WTC11 (cell line): Measurements from ENCODE around the gene POMGNT2. TPM values are rescaled to one million over a fixed set of nuclear protein-coding genes. Genes with fewer than 3 reads are reported as not detected.

Experiments used
- ATAC-seq: fragments of 200-7000 bp; cut with Tn5 transposase; 2 replicates; pipeline ENCODE4 v1.10.0; 2021; ENCODE audit warnings: mild to moderate bottlenecking, moderate library complexity
- CTCF ChIA-PET: fragments of 300-600 bp; sonication (Branson Sonifier 250); formaldehyde crosslinking; loops from one replicate; lab custom pipeline; 2021; ENCODE audit warnings: antibody characterized with exemption; lab: Charles Lee
- POLR2A ChIA-PET: fragments of 350-600 bp; sonication (Branson Sonifier 250); formaldehyde crosslinking; loops from one replicate; lab custom pipeline; 2021; ENCODE audit warnings: antibody characterized with exemption; lab: Charles Lee
- DNase-seq: peaks from one replicate; pipeline ENCODE4 v3.0.0; 2021; ENCODE audit warnings: low spot score
- H3K27ac Mint-ChIP-seq: 2 replicates; pipeline ENCODE4 v1.8.0; 2021; ENCODE audit warnings: mixed read lengths
- H3K27me3 Mint-ChIP-seq: 2 replicates; pipeline ENCODE4 v1.8.0; 2021; ENCODE audit warnings: low read depth, mild to moderate bottlenecking, moderate library complexity, mixed read lengths
- H3K36me3 Mint-ChIP-seq: 2 replicates; pipeline ENCODE4 v1.8.0; 2021; ENCODE audit warnings: mixed read lengths
- H3K4me1 Mint-ChIP-seq: 2 replicates; pipeline ENCODE4 v1.8.0; 2022; ENCODE audit warnings: mixed read lengths
- H3K4me3 Mint-ChIP-seq: 2 replicates; pipeline ENCODE4 v1.8.0; 2021; ENCODE audit warnings: mild to moderate bottlenecking, moderate library complexity, mixed read lengths
- H3K9me3 Mint-ChIP-seq: 2 replicates; pipeline ENCODE4 v1.8.0; 2021; ENCODE audit warnings: mixed read lengths
- CREB1 ChIP-seq: sonication (generic); formaldehyde crosslinking; IDR thresholded peaks from 2 replicates; pipeline ENCODE4 v1.8.0; 2023; ENCODE audit warnings: mild to moderate bottlenecking, missing genetic modification reagents
- E2F4 ChIP-seq: sonication (generic); formaldehyde crosslinking; IDR thresholded peaks from 2 replicates; pipeline ENCODE4 v1.8.1; 2022; ENCODE audit warnings: low read depth, mild to moderate bottlenecking, moderate library complexity, missing genetic modification reagents, borderline replicate concordance
- ERG ChIP-seq: fragments of 250-450 bp; sonication (Bioruptor Pico); IDR thresholded peaks from 2 replicates; pipeline ENCODE4 v1.8.0; 2021; ENCODE audit warnings: mild to moderate bottlenecking
- ETV6 ChIP-seq: sonication (generic); formaldehyde crosslinking; IDR thresholded peaks from 2 replicates; pipeline ENCODE4 v1.8.1; 2022; ENCODE audit warnings: mild to moderate bottlenecking, missing genetic modification reagents
- JAZF1 ChIP-seq: fragments of 250-450 bp; sonication (Bioruptor Pico); IDR thresholded peaks from 2 replicates; pipeline ENCODE4 v1.9.0; 2021; ENCODE audit warnings: moderate library complexity, mild to moderate bottlenecking, inconsistent platforms
- KAT7 ChIP-seq: sonication (generic); formaldehyde crosslinking; IDR thresholded peaks from 2 replicates; pipeline ENCODE4 v1.8.1; 2023; ENCODE audit warnings: missing genetic modification reagents, mild to moderate bottlenecking, borderline replicate concordance
- NR2C2 ChIP-seq: sonication (generic); formaldehyde crosslinking; IDR thresholded peaks from 2 replicates; pipeline ENCODE4 v1.8.0; 2022; ENCODE audit warnings: mild to moderate bottlenecking, missing genetic modification reagents
- TCF7 ChIP-seq: sonication (generic); formaldehyde crosslinking; IDR thresholded peaks from 2 replicates; pipeline ENCODE4 v1.8.0; 2022; ENCODE audit warnings: mild to moderate bottlenecking, low read depth, missing genetic modification reagents, moderate library complexity
- TEAD1 ChIP-seq: sonication (generic); formaldehyde crosslinking; IDR thresholded peaks from 2 replicates; pipeline ENCODE4 v1.8.0; 2022; ENCODE audit warnings: mild to moderate bottlenecking, missing genetic modification reagents
- TEAD4 ChIP-seq: sonication (generic); formaldehyde crosslinking; IDR thresholded peaks from 2 replicates; pipeline ENCODE4 v1.8.0; 2022; ENCODE audit warnings: mild to moderate bottlenecking, missing genetic modification reagents
- TP53 ChIP-seq: sonication (generic); formaldehyde crosslinking; IDR thresholded peaks from 2 replicates; pipeline ENCODE4 v1.8.1; 2023; ENCODE audit warnings: mild to moderate bottlenecking, missing genetic modification reagents
- ZNF121 ChIP-seq: sonication (generic); formaldehyde crosslinking; IDR thresholded peaks from 2 replicates; pipeline ENCODE4 v1.8.0; 2023; ENCODE audit warnings: missing genetic modification reagents
- ZNF263 ChIP-seq: sonication (generic); formaldehyde crosslinking; IDR thresholded peaks from 2 replicates; pipeline ENCODE4 v1.8.1; 2022; ENCODE audit warnings: low read depth, mild to moderate bottlenecking, moderate library complexity, missing genetic modification reagents
- ZNF281 ChIP-seq: sonication (generic); formaldehyde crosslinking; IDR thresholded peaks from 2 replicates; pipeline ENCODE4 v1.8.0; 2023; ENCODE audit warnings: mild to moderate bottlenecking, missing genetic modification reagents
- ZNF396 ChIP-seq: fragments of 250-450 bp; sonication (Bioruptor Pico); IDR thresholded peaks from 2 replicates; pipeline ENCODE4 v1.8.0; 2021; ENCODE audit warnings: mild to moderate bottlenecking, moderate library complexity, borderline replicate concordance
- ZNF532 ChIP-seq: fragments of 250-450 bp; sonication (Bioruptor Pico); IDR thresholded peaks from 2 replicates; pipeline ENCODE4 v1.9.0; 2021; ENCODE audit warnings: mild to moderate bottlenecking, borderline replicate concordance
- ZNF671 ChIP-seq: fragments of 250-450 bp; sonication (Bioruptor Pico); IDR thresholded peaks from 2 replicates; pipeline ENCODE4 v1.8.0; 2021; ENCODE audit warnings: mild to moderate bottlenecking
- total RNA-seq: library from RNA; stranded (reverse); gene quantifications from 3 replicates; pipeline ENCODE4 v1.2.3, GENCODE V29; 2021

Gene POMGNT2
- total RNA-seq, 1 experiment from 2014 or later = 12.5 TPM

- no peak for TF ChIP-seq ZNF532 (CRISPR knock-in tag)
- TF ChIP-seq KAT7 (CRISPR knock-in tag) = no peak
- no peak for TF ChIP-seq ZNF263
- no peak for TF ChIP-seq ZNF281 (CRISPR knock-in tag)
- TF ChIP-seq NR2C2 (CRISPR knock-in tag) = no peak
- no peak for TF ChIP-seq JAZF1 (CRISPR knock-in tag)
- TF ChIP-seq TEAD4 = no peak
Observed at GRCh38 chr3:43079536-43080332, 26.1 kb downstream of the POMGNT2 start (continued).

- ATAC-seq = no peak
- no peak overlapping the region for H3K4me3 Mint-ChIP-seq
- TF ChIP-seq CREB1 (CRISPR knock-in tag) (no peak), TCF7 (CRISPR knock-in tag) (no peak), ETV6 (CRISPR knock-in tag) (no peak), TEAD1 (CRISPR knock-in tag) (no peak), ZNF281 (CRISPR knock-in tag) (no peak), ERG (CRISPR knock-in tag) (no peak), ZNF396 (CRISPR knock-in tag) (no peak), E2F4 (no peak), ZNF121 (CRISPR knock-in tag) (no peak), ZNF671 (no peak), TP53 (CRISPR knock-in tag) (no peak)
- TF ChIP-seq, all 79 proteins: peak for 0
- Mint-ChIP-seq H3K4me1 (no peaks in the 10 kb centered on the region), H3K27me3 (no peaks in the 10 kb centered on the region; the same call in 1 of the 2 replicates), H3K27ac (no peak overlapping the region), H3K9me3 (peaks cover 23% of the 10 kb centered on the region), H3K36me3 (peaks cover 38% of the 10 kb centered on the region)
- DNase-seq = no peak
- ChIA-PET POLR2A (no interaction called here), CTCF (no interaction called here)
Observed at GRCh38 chr3:43077707-43078106, 28.2 kb downstream of the POMGNT2 start.
